ENCODE data around the gene PRSS8. TPM values are rescaled to one million over a fixed set of nuclear protein-coding genes. Genes with fewer than 3 reads are reported as not detected.
A peak's percentile ranks its signal among the peaks of the same experiment; 100 is the strongest.

The PRSS8 gene
- total RNA-seq, 2 experiments from 2014 or later: not detected

DNA sequence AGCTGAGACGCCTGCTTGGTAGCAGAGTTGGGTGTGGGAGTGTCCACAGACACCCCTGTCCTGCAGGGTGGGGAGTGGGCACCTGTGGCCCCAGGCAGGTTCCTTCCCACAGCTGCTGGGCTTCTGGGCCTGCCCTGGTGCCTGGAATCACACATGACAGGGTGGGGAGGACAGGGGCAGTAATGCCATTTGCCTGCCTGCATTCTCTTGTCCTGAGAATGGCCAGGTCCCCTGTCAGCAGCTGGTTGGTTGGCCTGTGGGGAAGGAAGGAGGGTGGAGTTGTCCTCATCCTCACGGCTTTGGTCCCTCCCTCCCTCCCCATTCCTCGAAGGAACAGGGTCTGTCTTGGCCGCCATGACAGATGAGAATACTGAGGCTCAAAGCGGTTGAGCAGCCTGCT lies 52.0 kb downstream of the PRSS8 start:
- POLR2A ChIA-PET: interaction anchor here (1.3 to 2.0 kb wide), 2 partner anchors 9 to 34 kb away, joined by 3 to 15 read pairs; partner anchors contain the start of genes KAT8, ZNF646 and ZNF668
- H3K27ac ChIP-seq (ENCODE audit: low read depth in 1 of 2, low read length in 2 of 2): no peak overlapping the region
- Mint-ChIP-seq H3K36me3 (ENCODE audit: low read depth) (peaks cover 50% of the 10 kb centered on the region), H3K27me3 (no peaks in the 10 kb centered on the region), H3K9me3 (no peaks in the 10 kb centered on the region), H3K4me1 (ENCODE audit: low read depth) (peaks cover 8% of the 10 kb centered on the region), H3K27ac (no peak overlapping the region), H3K4me3 (no peak overlapping the region)
- no peaks in the 10 kb centered on the region for H3K9me3 ChIP-seq (ENCODE audit: control insufficient read depth in 1 of 2, insufficient read depth in 1 of 2, low read length in 2 of 2)
- peaks cover 57% of the 10 kb centered on the region for H3K36me3 ChIP-seq (ENCODE audit: insufficient read depth, low read length)
- H3K4me1 ChIP-seq (ENCODE audit: insufficient read depth, low read length): peaks cover 12% of the 10 kb centered on the region
- TF ChIP-seq CTCF (IDR thresholded peaks at IDR 0.05): no peak
- DNase-seq (no peak), ATAC-seq (ENCODE audit: poor library complexity) (no peak)
- intact Hi-C loops (cut with DNase I, micrococcal nuclease): no loop called here
- no peaks in the 10 kb centered on the region for H3K27me3 ChIP-seq (ENCODE audit: control insufficient read depth in 1 of 2, insufficient read depth in 2 of 2, low read length in 2 of 2)
- CTCF ChIA-PET: no interaction called here
- no peak overlapping the region for H3K4me3 ChIP-seq (ENCODE audit: low read length)

GRCh38 chr16:31083081-31083480 lies 52.4 kb downstream of the PRSS8 start:
- no peak for ATAC-seq (ENCODE audit: poor library complexity)
- Mint-ChIP-seq H3K27me3 (no peaks in the 10 kb centered on the region), H3K4me3 (no peak overlapping the region), H3K36me3 (ENCODE audit: low read depth) (peaks cover 55% of the 10 kb centered on the region), H3K9me3 (no peaks in the 10 kb centered on the region), H3K4me1 (ENCODE audit: low read depth) (peaks cover 8% of the 10 kb centered on the region), H3K27ac (no peak overlapping the region)
- ChIA-PET POLR2A (interaction anchor here (2.0 kb wide), 1 partner anchor 9 kb away, joined by 15 read pairs; the partner anchor contains the start of genes ZNF646 and ZNF668), CTCF (no interaction called here)
- peaks cover 59% of the 10 kb centered on the region for H3K36me3 ChIP-seq (ENCODE audit: insufficient read depth, low read length)
- H3K27me3 ChIP-seq (ENCODE audit: control insufficient read depth in 1 of 2, insufficient read depth in 2 of 2, low read length in 2 of 2): no peaks in the 10 kb centered on the region
- no peak for TF ChIP-seq CTCF (IDR thresholded peaks at IDR 0.05)
- H3K4me3 ChIP-seq (ENCODE audit: low read length): no peak overlapping the region
- H3K9me3 ChIP-seq (ENCODE audit: control insufficient read depth in 1 of 2, insufficient read depth in 1 of 2, low read length in 2 of 2): no peaks in the 10 kb centered on the region
- no peak overlapping the region for H3K27ac ChIP-seq (ENCODE audit: low read depth in 1 of 2, low read length in 2 of 2)
- no peak for DNase-seq
- H3K4me1 ChIP-seq (ENCODE audit: insufficient read depth, low read length): peaks cover 12% of the 10 kb centered on the region
- intact Hi-C loops (cut with DNase I, micrococcal nuclease): no loop called here

DNA sequence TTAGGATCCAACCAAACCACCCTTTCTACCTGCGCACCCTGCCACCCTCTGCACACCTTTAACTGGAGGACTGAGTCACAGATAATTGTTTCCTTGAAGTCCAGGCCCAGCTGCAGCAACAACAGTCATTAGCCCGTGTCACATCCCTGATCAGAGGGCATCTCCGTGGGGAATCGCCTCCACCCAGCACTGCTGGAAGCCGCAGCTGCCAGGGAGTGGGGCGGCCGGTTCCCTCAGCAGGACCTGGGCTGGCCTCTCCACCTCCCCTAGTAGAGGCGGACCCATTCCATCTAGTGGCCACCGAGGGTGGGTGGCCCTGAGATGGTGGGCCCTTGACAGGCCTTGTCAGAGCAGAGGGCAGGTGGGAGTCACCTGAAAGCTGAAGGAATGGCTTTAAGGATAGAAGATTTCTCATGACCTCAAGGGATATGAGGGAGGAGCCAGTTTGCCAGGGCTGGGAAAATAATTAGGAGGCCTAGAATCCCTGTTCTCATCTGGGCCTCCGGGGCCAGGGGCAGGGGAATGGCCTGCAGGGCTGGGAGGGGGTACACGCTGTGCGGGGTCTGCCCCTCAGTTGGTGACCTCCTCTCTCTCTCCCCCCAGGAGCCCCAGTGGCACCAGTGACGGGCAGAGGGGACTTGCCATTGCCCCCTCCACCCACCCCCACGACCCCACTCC lies 53.0 kb downstream of the PRSS8 start:
- Mint-ChIP-seq H3K4me3 (no peak overlapping the region), H3K27ac (peak overlapping the region; percentile 34), H3K9me3 (no peaks in the 10 kb centered on the region), H3K27me3 (no peaks in the 10 kb centered on the region), H3K36me3 (ENCODE audit: low read depth) (peaks cover 60% of the 10 kb centered on the region), H3K4me1 (ENCODE audit: low read depth) (peaks cover 8% of the 10 kb centered on the region)
- ATAC-seq (ENCODE audit: poor library complexity) (no peak), DNase-seq (no peak)
- CTCF ChIA-PET: no interaction called here
- Histone ChIP-seq H3K9me3 (ENCODE audit: control insufficient read depth in 1 of 2, insufficient read depth in 1 of 2, low read length in 2 of 2) (no peaks in the 10 kb centered on the region), H3K4me1 (ENCODE audit: insufficient read depth, low read length) (peaks cover 12% of the 10 kb centered on the region), H3K36me3 (ENCODE audit: insufficient read depth, low read length) (peaks cover 63% of the 10 kb centered on the region), H3K27ac (ENCODE audit: low read depth in 1 of 2, low read length in 2 of 2) (no peak overlapping the region), H3K4me3 (ENCODE audit: low read length) (no peak overlapping the region), H3K27me3 (ENCODE audit: control insufficient read depth in 1 of 2, insufficient read depth in 2 of 2, low read length in 2 of 2) (no peaks in the 10 kb centered on the region)
- intact Hi-C loops (cut with DNase I, micrococcal nuclease): no loop called here
- TF ChIP-seq CTCF (IDR thresholded peaks at IDR 0.05): no peak
- POLR2A ChIA-PET: no interaction called here

Other genes with a start within 250 kb of the PRSS8 start
- gene BCL7C, start 241.7 kb downstream of the PRSS8 start, total RNA-seq: 10 to 100 TPM; 17.8 to 19.1 TPM
- gene CTF1, start 239.1 kb downstream of the PRSS8 start, total RNA-seq: under 1 TPM in 1 of 2 experiments, not detected in 1; 0.20 TPM
- gene FBXL19, start 212.2 kb downstream of the PRSS8 start, total RNA-seq: 1 to 10 TPM; 7.5 to 8.9 TPM
- gene ORAI3, start 186.7 kb downstream of the PRSS8 start, total RNA-seq: 1 to 10 TPM; 3.0 to 4.5 TPM
- gene SETD1A, start 178.0 kb downstream of the PRSS8 start, total RNA-seq: 10 to 100 TPM; 40.1 to 41.2 TPM
- under 1 TPM in 1 of 2 experiments, not detected in 1; 0.11 TPM for gene HSD3B7, start 150.5 kb downstream of the PRSS8 start, total RNA-seq
- 1 to 10 TPM; 2.9 to 3.1 TPM for gene STX1B, start 125.1 kb downstream of the PRSS8 start, total RNA-seq
- 10 to 100 TPM; 54.1 to 55.2 TPM for gene STX4, start 102.2 kb downstream of the PRSS8 start, total RNA-seq
- gene ZNF668, start 61.5 kb downstream of the PRSS8 start, total RNA-seq: 1 to 10 TPM; 4.5 to 6.0 TPM
- gene ZNF646, start 61.3 kb downstream of the PRSS8 start, total RNA-seq: 10 to 100 TPM; 14.3 to 16.6 TPM
- gene PRSS53, start 46.8 kb downstream of the PRSS8 start, total RNA-seq: 1 to 10 TPM; 3.5 to 3.9 TPM
- gene VKORC1, start 40.9 kb downstream of the PRSS8 start, total RNA-seq: 10 to 100 TPM; 19.0 to 19.2 TPM
- 1 to 10 TPM; 4.3 to 5.8 TPM for gene BCKDK, start 27.3 kb downstream of the PRSS8 start, total RNA-seq
- gene KAT8, start 18.1 kb downstream of the PRSS8 start, total RNA-seq: 100 to 1,000 TPM; 114 to 124 TPM
- gene PRSS36, start 14.3 kb upstream of the PRSS8 start, total RNA-seq: under 1 TPM; 0.33 to 0.56 TPM
- gene FUS, start 44.4 kb upstream of the PRSS8 start, total RNA-seq: 100 to 1,000 TPM; 699 to 733 TPM
- 1 to 10 TPM; 8.1 to 8.5 TPM for gene PYCARD, start 67.0 kb upstream of the PRSS8 start, total RNA-seq
- gene TRIM72, start 78.4 kb upstream of the PRSS8 start, total RNA-seq: under 1 TPM in 1 of 2 experiments, not detected in 1; 0.17 TPM
- gene PYDC1, start 81.4 kb upstream of the PRSS8 start, total RNA-seq: not detected
- 1 to 10 TPM; 1.8 to 4.3 TPM for gene ITGAM, start 124.2 kb upstream of the PRSS8 start, total RNA-seq
- gene ITGAX, start 219.4 kb upstream of the PRSS8 start, total RNA-seq: 1 to 10 TPM; 5.5 to 6.0 TPM